Measurements from ENCODE around the gene BCR.

DNA sequence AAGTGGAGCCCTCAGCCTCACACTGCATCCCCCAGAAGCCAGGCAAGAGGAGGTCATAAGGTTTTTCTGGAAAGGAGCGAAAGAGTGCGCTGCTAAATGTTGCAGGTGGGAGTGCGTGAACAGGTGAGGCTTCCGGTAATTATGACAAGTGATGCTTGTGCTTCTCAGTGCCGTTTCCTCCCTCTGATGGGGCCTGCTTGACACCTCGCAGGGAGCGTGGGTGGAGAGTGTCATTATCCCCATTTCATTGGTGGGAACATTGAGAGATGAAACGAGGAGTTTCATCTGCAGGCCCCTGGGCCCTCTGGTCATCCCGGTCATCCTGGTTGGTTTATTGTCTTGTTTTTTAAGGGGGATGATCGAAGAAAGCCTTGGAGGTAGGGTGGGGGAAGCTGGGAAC lies 57.5 kb downstream of the BCR start:
- TF ChIP-seq CTCF (IDR thresholded peaks at IDR 0.05) (no peak), POLR2A (IDR thresholded peaks at IDR 0.05) (no peak)

Data from upper lobe of left lung (tissue), 4 donors.